ENCODE results near the gene ZSCAN2.

- TF ChIP-seq, protein P1, sequence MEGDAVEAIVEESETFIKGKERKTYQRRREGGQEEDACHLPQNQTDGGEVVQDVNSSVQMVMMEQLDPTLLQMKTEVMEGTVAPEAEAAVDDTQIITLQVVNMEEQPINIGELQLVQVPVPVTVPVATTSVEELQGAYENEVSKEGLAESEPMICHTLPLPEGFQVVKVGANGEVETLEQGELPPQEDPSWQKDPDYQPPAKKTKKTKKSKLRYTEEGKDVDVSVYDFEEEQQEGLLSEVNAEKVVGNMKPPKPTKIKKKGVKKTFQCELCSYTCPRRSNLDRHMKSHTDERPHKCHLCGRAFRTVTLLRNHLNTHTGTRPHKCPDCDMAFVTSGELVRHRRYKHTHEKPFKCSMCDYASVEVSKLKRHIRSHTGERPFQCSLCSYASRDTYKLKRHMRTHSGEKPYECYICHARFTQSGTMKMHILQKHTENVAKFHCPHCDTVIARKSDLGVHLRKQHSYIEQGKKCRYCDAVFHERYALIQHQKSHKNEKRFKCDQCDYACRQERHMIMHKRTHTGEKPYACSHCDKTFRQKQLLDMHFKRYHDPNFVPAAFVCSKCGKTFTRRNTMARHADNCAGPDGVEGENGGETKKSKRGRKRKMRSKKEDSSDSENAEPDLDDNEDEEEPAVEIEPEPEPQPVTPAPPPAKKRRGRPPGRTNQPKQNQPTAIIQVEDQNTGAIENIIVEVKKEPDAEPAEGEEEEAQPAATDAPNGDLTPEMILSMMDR (conservative IDR thresholded peaks at IDR 0.05), result no peak
- TF ChIP-seq EZH2 (IDR thresholded peaks at IDR 0.05; ENCODE audit: low read depth), result no peak
Observed at GRCh38 chr15:84657748-84658079, 56.9 kb downstream of the ZSCAN2 start.
